DOHH2 (cell line): ENCODE measurements around the gene TLE1.
"Not testable (repeated sequence)": the region's sequence is repeated elsewhere in the genome, so short reads cannot be mapped to it uniquely, and the experiment has no call there.

Source experiments
- H3F3A ChIP-seq: fragments of 200-600 bp; sonication (generic), shearing (Covaris generic); 2 replicates; pipeline ENCODE4 v1.6.0; 2016; ENCODE audit warnings: antibody characterized with exemption, mild to moderate bottlenecking; ENCODE audit not compliant: control insufficient read depth, insufficient read depth
- H3K27ac ChIP-seq: fragments of 200-600 bp; sonication (generic); 2 replicates; pipeline ENCODE4 v1.5.1; 2014; ENCODE audit warnings: low read depth, mild to moderate bottlenecking, low read length, moderate library complexity
- H3K27me3 ChIP-seq: fragments of 200-600 bp; sonication (generic); 2 replicates; pipeline ENCODE4 v1.6.1; 2014; ENCODE audit warnings: mild to moderate bottlenecking, low read length, mixed read lengths; ENCODE audit not compliant: control insufficient read depth
- H3K36me3 ChIP-seq: fragments of 200-600 bp; sonication (generic); 2 replicates; pipeline ENCODE4 v1.6.1; 2014; ENCODE audit warnings: mild to moderate bottlenecking, low read length, moderate library complexity, mixed read lengths; ENCODE audit not compliant: control insufficient read depth
- H3K4me1 ChIP-seq: fragments of 200-600 bp; sonication (generic); 2 replicates; pipeline ENCODE4 v1.6.1; 2014; ENCODE audit warnings: mild to moderate bottlenecking, low read length, mixed read lengths; ENCODE audit not compliant: control insufficient read depth
- H3K4me2 ChIP-seq: fragments of 200-600 bp; sonication (generic); 2 replicates; pipeline ENCODE4 v1.6.0; 2014; ENCODE audit warnings: mild to moderate bottlenecking, low read length, moderate library complexity
- H3K4me3 ChIP-seq: fragments of 200-600 bp; sonication (generic); 2 replicates; pipeline ENCODE4 v1.5.1; 2014; ENCODE audit warnings: mild to moderate bottlenecking, low read length, mixed read lengths
- H3K79me2 ChIP-seq: fragments of 200-600 bp; sonication (generic); 2 replicates; pipeline ENCODE4 v1.6.1; 2014; ENCODE audit warnings: mild to moderate bottlenecking, low read length, mixed read lengths; ENCODE audit not compliant: control insufficient read depth
- H3K9me2 ChIP-seq: fragments of 200-600 bp; sonication (generic); replicated peaks from 2 replicates; pipeline ENCODE4 v1.6.1; 2014; ENCODE audit warnings: mild to moderate bottlenecking, low read length, mixed read lengths; ENCODE audit not compliant: control insufficient read depth
- H3K9me3 ChIP-seq: fragments of 200-600 bp; sonication (generic); 2 replicates; pipeline ENCODE4 v1.6.1; 2014; ENCODE audit warnings: antibody characterized with exemption, low read length, mixed read lengths; ENCODE audit not compliant: control insufficient read depth, insufficient read depth
- H4K20me1 ChIP-seq: fragments of 200-600 bp; sonication (generic); 2 replicates; pipeline ENCODE4 v1.6.0; 2014; ENCODE audit warnings: low read depth, mild to moderate bottlenecking, antibody characterized with exemption, low read length, moderate library complexity; ENCODE audit not compliant: control insufficient read depth, insufficient read depth
- EZH2phosphoT487 ChIP-seq: fragments of 200-600 bp; sonication (generic); IDR thresholded peaks from 2 replicates; pipeline ENCODE4 v1.6.1; 2017; ENCODE audit warnings: borderline replicate concordance, mild to moderate bottlenecking, antibody characterized with exemption, low read length, moderate library complexity, mixed read lengths
- TF ChIP-seq, protein P1 (sequence below): fragments of 200-600 bp; sonication (generic); IDR thresholded peaks from one replicate; pipeline ENCODE4 v1.5.1; 2014; ENCODE audit warnings: antibody characterized with exemption, mild to moderate bottlenecking, low read depth, low read length; ENCODE audit not compliant: poor library complexity, severe bottlenecking

Gene TLE1

DNA sequence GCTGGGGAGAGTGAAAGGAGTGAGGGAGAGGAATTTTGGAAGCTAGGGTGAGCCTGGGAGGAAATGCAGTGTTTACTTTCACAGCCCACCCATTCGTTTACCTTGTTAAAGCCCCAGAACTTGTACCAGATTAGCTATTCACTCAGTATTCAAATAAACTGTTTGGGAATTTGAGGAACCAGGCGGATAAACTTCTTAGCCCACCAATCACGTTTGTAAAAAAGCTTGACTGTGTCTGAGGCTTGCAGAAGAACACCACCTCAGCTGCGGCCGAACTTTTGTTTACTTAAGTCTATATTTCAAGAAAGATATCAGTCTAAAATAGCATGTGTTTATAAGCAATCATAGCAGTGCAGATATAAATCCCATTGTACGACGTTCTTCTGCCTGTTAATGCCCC, 5.2 kb upstream of the TLE1 start:
- no peak overlapping the region for H3K27ac ChIP-seq
- H3K36me3 ChIP-seq: no peaks in the 10 kb centered on the region
- H3K79me2 ChIP-seq: no peaks in the 10 kb centered on the region
- H3K4me1 ChIP-seq: peaks cover 4% of the 10 kb centered on the region; the same call in 1 of the 2 replicates
- no peaks in the 10 kb centered on the region for H4K20me1 ChIP-seq
- no peak overlapping the region for H3K4me2 ChIP-seq
- no peak overlapping the region for H3K4me3 ChIP-seq
- TF ChIP-seq EZH2phosphoT487: no peak
- TF ChIP-seq, protein P1, sequence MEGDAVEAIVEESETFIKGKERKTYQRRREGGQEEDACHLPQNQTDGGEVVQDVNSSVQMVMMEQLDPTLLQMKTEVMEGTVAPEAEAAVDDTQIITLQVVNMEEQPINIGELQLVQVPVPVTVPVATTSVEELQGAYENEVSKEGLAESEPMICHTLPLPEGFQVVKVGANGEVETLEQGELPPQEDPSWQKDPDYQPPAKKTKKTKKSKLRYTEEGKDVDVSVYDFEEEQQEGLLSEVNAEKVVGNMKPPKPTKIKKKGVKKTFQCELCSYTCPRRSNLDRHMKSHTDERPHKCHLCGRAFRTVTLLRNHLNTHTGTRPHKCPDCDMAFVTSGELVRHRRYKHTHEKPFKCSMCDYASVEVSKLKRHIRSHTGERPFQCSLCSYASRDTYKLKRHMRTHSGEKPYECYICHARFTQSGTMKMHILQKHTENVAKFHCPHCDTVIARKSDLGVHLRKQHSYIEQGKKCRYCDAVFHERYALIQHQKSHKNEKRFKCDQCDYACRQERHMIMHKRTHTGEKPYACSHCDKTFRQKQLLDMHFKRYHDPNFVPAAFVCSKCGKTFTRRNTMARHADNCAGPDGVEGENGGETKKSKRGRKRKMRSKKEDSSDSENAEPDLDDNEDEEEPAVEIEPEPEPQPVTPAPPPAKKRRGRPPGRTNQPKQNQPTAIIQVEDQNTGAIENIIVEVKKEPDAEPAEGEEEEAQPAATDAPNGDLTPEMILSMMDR: no peak
- H3K27me3 ChIP-seq: peaks cover 33% of the 10 kb centered on the region
- no peaks in the 10 kb centered on the region for H3K9me2 ChIP-seq
- H3K9me3 ChIP-seq: no peaks in the 10 kb centered on the region
- H3F3A ChIP-seq: no peaks in the 10 kb centered on the region

DNA sequence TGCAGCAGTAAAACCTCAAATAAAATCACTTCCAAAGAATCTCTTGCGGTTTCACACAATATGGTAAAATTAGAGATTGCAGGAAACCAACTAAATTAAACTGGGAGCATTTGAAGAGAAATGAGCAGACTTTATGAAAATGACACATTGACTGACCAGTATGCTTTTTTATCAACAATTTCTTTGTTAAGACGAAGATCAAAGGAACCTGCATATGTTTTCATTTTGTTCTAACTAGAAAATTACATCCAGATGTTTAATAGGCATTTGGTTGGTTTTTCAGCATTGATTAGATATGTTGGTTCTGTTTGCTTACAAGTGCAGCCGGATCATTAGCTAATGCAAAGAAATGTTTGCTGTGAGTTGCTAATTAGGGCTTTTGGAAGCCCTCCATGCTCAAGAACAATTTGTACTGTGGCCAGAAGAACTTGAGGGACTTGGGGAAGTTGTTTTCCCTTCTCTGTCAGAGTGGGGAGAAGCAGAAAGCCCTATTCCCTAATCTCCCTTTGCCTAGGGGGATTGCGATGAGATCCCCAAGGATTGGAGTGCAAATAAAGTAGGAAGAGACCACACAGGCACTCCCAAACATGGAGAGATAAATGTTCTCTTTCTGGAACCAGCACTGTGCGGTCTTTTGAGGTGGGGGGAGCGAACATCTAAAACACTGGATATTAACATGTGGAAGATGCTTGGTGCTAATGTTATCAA, 4.5 kb upstream of the TLE1 start:
- no peak overlapping the region for H3K4me3 ChIP-seq
- H3K27me3 ChIP-seq: peaks cover 36% of the 10 kb centered on the region
- no peak overlapping the region for H3K4me2 ChIP-seq
- TF ChIP-seq, protein P1: no peak
- no peak for TF ChIP-seq EZH2phosphoT487
- H3K79me2 ChIP-seq: no peaks in the 10 kb centered on the region
- no peaks in the 10 kb centered on the region for H3K36me3 ChIP-seq
- peaks cover 7% of the 10 kb centered on the region for H3K4me1 ChIP-seq
- H3K9me2 ChIP-seq: no peaks in the 10 kb centered on the region
- H3K27ac ChIP-seq: no peak overlapping the region
- H3F3A ChIP-seq: no peaks in the 10 kb centered on the region
- no peaks in the 10 kb centered on the region for H3K9me3 ChIP-seq
- H4K20me1 ChIP-seq: no peaks in the 10 kb centered on the region

DNA sequence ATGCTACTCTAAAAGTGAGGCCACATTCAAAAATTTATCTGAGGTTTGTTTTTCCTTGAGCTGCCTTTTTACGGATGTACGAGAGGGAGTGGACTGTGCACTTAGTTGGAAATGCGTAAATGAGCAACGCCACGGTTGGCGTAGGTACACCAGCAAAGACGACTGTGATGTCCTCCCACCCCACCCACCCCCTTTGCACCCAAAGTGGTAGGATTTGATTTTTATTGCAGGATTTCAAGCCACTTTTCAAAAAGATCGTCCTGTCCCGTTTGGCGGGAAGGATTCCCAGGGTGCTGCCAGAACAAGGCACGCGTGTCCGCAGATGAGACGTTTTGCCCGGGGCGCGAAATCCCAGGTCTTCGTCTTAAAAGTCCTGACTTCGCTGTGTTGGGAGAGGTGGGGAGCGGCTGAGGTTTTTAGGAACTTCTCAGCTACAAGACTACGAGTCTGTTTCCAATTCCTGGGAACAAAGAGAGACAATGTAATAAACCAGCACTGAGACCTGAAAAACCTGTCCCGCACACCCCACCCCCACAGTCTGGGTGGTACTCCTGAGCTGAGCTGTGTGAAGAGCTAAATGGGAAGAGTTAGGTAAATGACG, 1.0 kb upstream of the TLE1 start:
- Histone ChIP-seq H3K27me3 (peaks cover 66% of the 10 kb centered on the region), H3K4me1 (peaks cover 10% of the 10 kb centered on the region), H3K27ac (no peak overlapping the region), H3K79me2 (no peaks in the 10 kb centered on the region), H3K9me2 (no peaks in the 10 kb centered on the region), H4K20me1 (no peaks in the 10 kb centered on the region), H3K9me3 (no peaks in the 10 kb centered on the region), H3K4me3 (peak overlapping the region; percentile 73), H3K36me3 (no peaks in the 10 kb centered on the region), H3K4me2 (peak overlapping the region; percentile 65), H3F3A (no peaks in the 10 kb centered on the region)
- TF ChIP-seq EZH2phosphoT487: no peak
- TF ChIP-seq, protein P1: no peak

DNA sequence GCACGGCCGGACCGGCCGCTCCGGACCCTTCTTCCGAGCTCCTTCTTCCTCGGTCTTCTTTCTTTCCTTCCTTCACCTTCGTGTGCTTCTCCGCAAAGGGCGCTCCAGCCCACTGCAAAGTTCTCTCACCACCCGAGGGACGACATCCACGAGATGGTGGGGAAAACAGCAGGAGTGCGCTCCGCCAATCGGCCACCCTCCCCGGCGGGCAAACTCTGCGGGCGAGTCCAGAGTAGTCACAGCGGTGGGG, 329 bp downstream of the TLE1 start:
- Histone ChIP-seq H3K4me3 (peak overlapping the region; percentile 73), H3K27me3 (peaks cover 71% of the 10 kb centered on the region), H3K4me2 (peak overlapping the region; percentile 65)
- H4K20me1 ChIP-seq, H3K9me2 ChIP-seq, H3F3A ChIP-seq, H3K9me3 ChIP-seq, H3K79me2 ChIP-seq, H3K36me3 ChIP-seq, H3K27ac ChIP-seq, H3K4me1 ChIP-seq: not testable (repeated sequence)

DNA sequence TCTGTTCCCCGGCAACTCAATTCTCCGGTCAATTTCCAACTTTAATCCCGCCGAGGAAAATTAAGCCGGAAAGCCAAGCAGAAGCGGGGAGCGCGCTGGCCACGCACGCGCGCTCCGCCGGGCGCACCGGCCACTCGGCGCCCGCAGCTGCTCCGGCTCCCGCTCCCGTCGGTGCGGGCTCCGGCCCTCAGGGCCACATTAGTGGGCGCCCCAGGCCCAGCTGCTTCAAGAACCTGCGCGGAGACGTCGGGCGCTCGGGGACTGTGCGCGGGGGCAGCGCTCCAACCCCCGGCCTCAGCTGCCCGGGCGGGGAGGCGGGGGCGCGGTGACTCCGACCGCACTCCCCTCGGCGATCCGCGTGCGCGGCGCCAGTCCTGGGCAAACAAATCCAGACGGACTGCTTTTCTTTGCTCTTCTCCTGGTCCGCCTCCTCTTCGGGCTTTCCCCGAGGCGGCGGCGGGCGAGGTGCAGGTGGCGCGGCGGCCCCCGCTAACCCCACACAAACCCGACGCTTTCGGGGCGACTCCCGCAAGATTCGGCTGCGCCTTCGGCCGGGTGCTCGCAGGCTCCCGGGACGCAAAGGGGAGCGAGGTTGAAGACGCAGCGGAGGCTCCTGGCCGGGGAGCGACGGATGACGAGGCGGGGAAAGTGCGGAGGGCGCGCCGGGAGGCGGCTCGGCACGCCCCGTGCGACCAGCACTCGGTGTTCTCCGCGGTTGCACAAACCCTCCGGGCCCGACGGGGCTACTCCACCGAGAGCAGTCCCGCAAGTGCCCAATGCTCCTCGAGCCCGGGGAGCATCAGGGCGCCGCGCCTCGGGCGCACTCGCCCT, 870 bp downstream of the TLE1 start:
- not testable (repeated sequence) for H3K27ac ChIP-seq, H3F3A ChIP-seq, H3K4me1 ChIP-seq, H4K20me1 ChIP-seq, H3K9me3 ChIP-seq, H3K9me2 ChIP-seq, H3K36me3 ChIP-seq, H3K79me2 ChIP-seq
- peak overlapping the region; percentile 73 for H3K4me3 ChIP-seq
- peaks cover 69% of the 10 kb centered on the region for H3K27me3 ChIP-seq
- peak overlapping the region; percentile 65 for H3K4me2 ChIP-seq
